Activated CD8-positive, alpha-beta memory T cell treated with anti-CD3 and anti-CD28 coated beads for 4 hours (primary cell): ENCODE data around the gene RPGRIP1L.
A peak's percentile ranks its signal among the peaks of the same experiment; 100 is the strongest.

Experiments
- DNase-seq, 2 donors: peaks; one replicate each; pipeline ENCODE4 v3.0.0-alpha.2; 2020; ENCODE audit warnings: low read depth in 2 of 2

The RPGRIP1L gene

DNA sequence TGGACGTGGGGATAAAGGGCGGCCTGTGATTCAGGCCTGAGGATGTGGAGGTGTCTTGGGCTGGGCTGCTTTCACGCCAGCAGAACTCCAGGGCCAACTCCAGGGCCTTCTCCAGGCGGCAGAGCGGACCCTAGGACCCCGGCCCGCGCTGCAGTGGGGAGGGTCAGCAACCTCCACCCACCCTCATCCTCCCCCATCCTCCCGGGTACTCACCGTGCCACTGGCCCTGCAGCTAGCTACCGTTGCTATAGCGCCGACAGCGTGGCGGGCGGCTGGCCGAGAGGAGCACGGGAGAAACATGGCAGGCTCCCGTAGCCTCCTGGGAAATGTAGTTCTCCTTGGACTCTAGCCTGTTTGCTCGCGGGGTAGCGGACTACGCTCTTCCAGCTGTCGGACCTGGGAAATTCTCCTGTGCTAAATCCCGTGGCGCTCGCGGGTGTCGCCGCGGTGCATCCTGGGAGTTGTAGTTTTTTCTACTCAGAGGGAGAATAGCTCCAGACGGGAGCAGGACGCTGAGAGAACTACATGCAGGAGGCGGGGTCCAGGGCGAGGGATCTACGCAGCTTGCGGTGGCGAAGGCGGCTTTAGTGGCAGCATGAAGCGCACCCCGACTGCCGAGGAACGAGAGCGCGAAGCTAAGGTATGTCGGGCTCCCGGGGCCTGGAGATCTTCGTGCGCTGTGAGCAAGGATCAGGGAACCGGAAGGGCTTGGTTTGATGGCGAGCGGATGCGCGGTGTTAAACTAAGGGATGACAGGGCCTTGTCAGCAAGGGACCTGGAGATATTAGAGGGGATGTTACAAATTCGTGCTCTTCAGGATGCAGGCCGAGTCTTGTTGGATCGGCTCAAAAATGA lies at the start of gene RPGRIP1L, which contains the start of gene FTO:
Gene RPGRIP1L (minus strand): TSS at position 270 of the 855 bp plus-strand sequence. CDS start 3,136 bp downstream, outside the sequence.
Gene FTO (plus strand): TSS at position 567 of the 855 bp plus-strand sequence.
- peak; percentile 93 for DNase-seq

DNA sequence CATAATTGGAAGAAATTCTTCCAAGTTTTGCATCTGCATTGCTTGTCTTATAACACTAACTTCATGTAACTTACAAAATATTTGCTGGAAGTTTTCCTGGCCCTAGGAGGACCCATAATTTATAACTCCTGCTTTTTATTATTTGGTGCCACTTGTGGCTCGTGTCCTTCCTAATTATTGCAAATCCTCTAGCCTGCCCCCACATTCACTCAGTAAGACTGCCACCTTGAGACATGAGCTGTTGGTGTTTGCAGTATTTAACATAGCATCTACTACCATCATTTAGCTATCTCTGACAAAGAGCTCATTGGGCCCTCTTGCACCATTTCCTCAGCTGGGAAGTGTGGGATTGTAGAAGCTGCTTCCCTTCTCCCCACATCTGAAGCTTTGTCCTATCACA lies 49.8 kb upstream of the RPGRIP1L start:
- DNase-seq, result no peak

DNA sequence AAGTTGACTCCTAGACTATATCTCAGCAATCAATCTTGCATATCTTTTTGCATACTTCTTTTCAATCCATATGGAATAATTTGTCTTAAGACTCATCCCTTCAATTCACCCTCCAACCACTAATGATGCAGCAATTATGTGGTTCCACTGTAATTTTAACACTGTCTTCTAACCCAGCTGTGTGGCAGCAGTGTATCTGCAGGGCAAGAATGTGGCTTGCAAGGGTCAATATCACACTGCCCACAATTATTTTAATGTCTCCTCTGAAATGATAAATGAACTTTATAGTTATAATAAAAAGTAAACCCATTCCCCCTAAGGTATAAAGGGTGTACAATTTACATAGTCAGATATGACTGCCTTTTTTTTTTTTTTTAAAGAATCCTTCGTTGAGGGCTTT lies 48.9 kb upstream of the RPGRIP1L start:
- DNase-seq, result no peak

DNA sequence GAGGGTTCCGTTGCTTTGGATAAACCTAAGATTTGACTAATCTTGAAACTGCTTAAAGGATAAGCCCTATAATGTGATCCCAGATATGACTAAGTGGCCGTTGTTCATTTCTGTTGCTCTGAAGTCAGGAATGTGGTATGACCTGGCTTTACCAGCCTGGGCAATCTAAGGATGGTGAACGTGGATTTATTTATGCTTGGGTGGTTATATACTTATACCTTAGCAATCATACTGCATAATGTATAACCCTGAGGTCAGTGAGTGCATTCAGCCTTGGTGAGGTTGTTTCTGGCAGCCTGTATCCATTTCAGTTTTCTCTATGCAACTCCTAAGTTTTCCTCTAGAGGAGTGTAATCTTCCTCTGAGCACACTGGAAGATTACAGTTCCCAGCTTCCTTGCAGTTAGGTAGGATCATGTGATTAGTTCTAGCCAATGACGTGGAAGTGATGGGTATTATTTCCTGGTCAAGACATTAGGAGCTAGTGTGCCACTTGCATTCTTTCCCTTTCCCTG lies 42.2 kb upstream of the RPGRIP1L start:
- DNase-seq, result no peak

DNA sequence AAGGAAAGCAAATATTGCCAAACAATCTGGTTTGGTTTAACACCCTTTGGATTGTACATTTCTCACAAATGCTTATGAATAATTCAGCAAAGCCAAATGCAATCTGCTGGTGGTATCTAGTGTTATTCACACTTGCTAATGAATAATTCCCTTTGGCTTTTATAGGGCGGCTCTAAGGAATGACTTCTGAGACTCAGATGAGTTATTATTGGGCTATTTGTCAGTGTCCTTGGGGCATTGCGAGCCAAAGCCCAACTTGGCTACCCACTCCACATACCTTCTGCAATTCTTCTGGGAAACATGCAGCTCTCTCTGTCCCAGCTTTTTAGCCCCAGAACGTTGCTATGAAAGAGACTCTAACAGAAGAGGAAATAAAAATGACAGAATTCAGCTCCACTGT lies 41.4 kb upstream of the RPGRIP1L start:
- no peak for DNase-seq

DNA sequence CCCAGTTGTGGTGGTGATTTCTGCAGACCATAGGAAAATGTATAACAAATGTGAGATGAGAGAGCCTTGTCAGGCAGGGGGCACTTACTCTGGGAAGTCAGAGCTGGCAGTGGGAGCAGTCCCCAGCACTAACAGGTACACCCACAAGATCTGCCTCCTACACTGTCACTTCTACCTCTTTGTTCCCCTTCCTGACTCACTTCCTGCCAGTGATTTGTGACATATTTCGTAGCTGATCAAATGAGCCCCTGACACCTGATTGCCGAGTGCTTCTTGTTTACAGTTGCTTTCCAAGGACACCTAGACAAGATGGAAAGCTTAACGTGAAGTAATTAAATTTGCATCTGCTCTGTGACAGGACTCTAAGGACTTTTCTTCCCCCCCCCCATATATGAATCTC lies 40.8 kb upstream of the RPGRIP1L start:
- DNase-seq, result peak in 1 of 2 donors; percentile 3

DNA sequence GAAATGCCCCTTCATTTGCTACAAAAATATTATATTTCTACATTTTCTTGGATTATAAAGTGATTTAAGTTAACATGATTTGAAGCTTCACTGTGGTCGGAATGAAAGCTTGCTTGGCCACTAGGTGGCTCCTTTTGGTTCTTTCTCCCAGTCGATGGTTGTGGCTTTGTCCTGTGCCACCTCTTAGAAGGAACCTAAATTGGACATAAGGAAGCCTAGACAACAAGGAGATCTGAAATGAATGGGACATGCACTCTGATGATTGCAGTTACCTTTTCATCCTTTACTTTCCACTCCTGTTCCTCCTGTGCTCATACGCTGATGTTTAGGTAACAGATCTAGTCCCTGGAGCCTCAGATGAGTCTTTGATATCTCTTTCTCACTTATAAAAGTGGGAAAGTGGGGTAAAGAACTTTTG lies 39.5 kb upstream of the RPGRIP1L start:
- no peak for DNase-seq

DNA sequence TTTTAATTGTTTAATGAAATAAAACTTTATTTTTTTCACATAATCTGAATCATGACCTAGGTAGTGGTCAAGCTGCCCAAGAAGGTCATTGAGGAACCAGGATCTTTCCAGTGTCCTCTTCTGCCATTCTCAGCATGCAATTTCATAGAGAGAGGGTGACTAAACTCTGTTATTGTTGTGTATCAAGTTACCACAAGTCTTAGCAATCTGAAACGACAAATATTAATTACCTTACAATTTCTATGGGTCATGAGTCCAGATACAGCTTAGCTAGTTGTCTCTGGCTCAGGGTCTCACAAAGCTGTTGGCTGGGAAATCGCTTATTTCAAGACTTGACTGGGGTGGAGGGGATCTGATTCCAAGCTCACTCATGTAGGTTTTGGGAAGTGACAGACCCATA lies 37.9 kb upstream of the RPGRIP1L start:
- DNase-seq, result no peak

DNA sequence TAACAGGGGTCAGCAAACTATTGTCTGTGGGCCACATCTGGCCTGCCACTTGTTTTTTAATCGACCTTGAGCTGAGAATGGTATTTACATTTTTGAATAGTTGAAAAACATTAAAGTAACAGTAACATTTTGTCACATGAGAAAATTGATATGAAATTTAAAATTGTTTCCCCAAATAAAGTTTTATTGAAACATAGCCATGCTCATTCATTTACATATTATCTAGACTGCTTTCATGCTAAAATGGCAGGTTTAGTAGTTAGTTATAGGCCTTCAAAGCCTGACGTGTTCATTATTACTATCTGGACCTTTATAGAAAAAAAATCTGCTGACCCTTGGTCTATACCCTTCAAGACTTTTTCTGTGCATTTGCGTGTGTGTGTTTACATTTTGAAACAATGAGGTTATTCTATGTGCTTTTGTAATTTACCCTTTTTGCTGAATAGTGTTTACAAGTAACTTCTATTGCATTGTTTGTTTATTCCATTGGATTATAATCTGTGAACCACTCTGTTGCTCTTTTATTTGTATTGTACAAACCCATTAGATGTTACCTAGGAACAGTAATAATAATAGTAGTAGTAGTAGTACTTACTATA lies 37.4 kb upstream of the RPGRIP1L start:
- DNase-seq, result no peak

DNA sequence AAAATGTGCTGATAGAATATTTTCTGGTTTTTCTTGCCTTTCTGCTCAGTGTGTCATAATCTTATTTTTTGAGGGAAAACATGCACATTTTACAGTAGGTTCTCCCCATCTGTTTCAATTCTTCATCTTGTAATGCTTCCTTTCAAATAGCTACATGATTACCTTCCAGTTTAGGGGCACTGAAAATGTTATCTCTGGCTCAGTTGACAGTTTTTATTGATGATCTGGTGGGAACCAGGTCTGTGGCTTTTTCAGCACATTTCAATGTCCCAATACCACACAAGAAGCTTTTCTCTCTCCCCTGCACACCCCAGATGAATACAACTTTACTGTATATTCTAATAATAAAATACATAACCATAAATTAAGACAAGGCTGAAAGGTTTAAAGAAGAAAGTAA lies 36.8 kb upstream of the RPGRIP1L start:
- DNase-seq, result no peak

DNA sequence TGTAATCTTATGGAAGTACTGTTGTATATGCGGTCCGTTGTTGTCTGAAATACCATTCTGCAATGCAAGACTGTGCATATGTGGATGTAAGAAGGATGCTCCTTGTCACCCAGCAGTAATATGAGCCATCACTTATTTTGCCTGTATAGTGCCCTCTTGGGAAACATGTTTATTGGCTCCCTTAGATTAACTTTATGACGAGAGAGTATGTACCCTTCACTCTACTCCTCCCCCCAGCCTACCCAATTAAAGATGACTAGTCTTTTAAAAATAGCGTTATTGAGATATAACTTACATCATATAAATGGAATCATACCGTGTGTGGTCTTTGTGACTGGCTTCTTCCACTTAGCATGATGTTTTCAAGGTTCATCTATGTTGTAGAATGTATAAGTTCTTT lies 33.9 kb upstream of the RPGRIP1L start:
- DNase-seq, result no peak

DNA sequence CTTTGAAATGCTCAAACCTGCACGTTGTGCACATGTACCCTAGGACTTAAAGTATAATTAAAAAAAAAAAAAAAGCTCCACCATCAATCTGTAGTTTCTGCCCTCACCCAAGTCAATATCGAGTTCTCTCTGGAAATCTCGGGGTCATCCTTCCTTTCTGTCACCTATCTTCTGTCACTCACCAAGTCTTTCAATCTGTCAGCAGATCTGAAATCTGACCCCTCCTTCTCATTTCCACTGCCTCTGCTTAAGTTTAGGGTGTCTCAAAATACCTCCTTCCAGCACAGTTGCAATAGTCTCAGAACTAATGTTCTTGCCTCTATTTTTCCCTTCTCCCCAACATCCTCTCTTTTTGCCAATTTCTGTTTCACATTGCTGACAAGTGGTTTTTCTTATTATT lies 32.6 kb upstream of the RPGRIP1L start:
- DNase-seq, result no peak

DNA sequence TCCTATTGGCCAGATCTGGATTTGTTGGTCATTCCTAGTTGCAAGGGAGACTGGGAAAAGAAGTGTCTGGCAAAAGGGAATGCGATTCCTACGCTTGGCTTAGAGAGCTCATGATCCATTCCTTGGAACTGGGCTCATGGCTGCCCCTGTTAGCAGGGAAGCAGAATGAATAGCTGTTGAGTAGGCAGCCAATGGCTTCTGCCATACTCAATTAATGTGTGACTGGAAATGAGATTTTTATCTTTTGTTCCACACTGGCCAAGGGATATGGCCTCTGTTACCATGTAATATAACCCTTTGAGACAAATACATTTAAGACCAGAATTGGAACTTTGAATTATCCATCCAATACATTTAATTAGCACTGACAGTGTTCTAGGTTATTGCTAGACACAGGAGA lies 31.2 kb upstream of the RPGRIP1L start:
- no peak for DNase-seq

DNA sequence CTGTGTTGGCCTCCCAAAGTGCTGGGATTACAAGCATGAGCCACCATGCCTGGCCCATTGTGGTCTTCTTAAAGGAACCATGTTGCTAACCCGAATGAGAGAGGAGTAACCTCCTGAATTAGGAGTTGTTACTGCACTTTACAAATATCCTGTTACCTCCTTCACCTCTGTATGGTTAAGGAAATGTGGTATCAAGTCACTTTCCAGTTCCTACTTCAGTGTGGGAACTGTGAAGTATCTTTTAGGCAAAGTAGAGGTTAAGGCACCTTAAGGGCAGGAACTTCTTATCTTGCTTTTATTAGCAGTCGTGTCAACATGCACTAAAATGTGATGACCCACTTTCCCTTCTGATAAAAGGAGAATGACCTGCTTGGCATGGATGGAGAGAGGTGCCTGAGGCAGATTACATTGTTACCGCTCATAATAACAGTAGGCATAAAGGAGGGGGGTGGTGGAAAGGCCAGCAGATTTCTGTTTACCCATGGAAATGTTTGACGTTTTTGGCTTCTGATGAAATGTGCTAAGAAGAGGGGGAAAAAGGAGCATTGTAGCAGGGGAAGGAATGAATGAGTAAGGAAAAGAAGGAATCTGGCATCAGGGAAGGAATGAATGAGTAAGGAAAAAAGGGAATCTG lies 28.8 kb upstream of the RPGRIP1L start:
- no peak for DNase-seq

DNA sequence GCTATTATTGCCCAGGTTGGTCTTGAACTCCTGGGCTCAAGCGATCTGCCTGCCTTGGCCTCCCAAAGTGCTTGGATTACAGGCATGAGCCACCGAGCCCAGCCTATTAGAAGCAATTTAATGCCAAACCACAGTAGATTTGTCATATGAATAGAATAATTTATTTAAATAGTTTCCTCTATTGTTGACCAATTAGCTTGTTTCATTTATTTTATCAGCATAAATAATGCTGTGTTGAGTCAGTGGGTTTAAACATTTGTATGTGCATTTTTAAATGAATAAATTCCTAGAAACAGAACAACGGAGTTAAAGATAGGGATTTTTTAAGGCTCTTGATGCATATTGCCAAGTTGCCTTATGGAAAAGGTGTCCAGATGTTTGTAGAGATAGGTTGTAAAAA lies 27.0 kb upstream of the RPGRIP1L start:
- DNase-seq, result no peak

DNA sequence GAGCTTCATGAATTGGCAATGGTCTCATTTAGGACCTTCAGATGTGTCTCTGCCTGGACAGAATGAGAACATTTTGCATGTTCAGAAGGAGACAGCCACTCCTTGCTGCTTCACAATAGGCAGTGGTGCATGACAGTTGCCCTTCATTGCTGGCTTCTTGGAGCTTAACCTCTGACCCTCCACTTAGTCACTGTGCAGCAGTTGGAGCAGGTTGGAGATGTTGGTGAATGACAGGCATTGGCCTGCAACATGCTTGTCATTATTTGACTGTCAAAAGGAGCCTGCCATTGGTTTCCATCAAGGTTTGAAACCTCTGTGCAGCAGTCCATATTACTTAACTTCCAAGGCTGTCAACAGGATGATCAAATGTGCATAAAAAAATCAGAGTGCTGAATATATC lies 23.0 kb upstream of the RPGRIP1L start:
- DNase-seq, result no peak

DNA sequence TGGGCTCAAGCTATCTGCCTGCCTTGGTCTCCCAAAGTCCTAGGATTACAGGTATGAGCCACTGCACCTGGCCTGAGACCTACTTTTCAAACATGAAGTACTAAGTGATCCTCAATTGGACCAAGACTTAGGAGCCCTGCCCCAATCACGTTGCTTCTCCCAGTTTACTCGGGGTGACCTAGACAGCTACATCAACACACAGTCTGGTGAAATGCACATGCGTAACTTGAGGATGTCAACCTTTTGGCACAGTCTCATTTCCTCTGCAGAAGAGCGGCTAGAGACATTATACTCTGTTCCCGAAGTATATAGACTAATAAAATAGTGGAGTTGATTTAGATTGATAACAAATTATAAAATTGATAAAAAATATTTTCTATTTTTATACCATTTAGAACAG lies 17.4 kb upstream of the RPGRIP1L start:
- DNase-seq, result no peak

DNA sequence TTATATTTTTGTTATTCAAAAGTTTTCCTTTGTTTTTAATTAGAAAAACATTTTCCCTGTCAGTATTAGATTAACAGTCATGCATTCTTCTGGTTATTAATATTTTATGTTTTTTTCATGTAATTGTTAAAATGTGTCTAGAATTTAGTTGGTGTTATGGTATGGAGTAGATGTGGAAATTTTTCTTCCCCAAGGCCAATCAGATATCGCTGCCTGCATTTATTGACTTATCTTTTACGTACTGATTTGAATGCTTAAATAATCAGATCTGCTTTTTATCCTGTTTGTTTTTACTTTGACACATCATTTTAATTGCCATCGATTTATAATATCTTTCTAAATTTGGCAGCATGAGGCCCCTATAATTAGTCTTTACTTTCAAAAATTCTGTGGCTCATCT lies 13.9 kb upstream of the RPGRIP1L start:
- DNase-seq, result no peak

DNA sequence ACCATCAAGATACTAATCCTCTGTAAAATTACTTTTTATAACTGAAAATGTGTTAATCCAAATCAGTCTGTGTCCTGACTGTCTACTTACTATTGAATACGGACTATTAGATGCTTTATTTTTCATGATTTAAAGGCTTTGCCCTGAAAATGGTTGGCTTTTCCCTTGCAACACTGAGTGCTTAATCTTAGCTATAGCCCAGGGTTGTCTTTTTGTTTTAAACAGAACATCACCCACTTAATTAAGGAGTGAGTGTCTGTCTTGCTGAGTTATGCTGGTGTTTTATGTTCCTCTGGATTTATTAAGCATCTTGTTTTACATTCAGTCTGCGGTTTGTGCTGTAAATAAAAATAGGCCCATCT lies 11.3 kb upstream of the RPGRIP1L start:
- DNase-seq, result no peak

DNA sequence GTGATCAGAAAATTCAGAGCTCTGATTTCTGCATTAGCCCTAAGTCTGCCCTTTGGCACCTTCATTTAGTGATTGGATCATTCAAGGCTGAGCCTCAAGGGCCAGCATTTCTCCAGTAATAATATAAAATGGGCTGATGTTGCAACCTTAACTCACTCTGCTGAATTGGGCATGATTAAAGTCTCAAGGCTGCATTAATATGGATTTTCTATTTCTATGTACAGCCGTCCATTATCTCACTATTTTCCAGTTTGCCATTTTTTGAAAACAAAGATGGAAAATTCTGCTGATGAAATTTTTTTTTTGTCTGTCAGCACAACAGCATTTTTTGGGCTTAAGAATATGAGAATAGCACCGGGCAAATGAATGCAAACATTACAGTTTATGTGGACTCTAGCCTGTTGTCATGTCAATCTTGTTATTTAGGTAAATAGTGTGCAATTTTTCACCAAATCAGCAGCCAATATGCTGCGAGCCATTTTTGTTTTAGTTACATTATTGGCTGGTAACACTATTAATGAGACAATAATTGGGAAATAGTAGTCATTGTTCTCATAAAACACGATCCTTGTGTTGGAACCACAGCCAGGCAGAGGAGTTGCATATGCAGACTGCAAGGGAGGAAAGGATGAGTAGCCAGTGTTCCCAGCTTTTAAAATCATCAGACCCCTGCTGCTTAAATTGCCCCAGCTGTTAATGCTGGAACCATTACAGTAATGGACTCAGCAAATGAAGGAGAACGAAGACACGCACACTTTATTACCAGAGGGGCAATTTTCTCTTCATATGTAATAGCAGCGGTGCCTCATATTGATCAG lies 10.8 kb upstream of the RPGRIP1L start:
- DNase-seq, result no peak

DNA sequence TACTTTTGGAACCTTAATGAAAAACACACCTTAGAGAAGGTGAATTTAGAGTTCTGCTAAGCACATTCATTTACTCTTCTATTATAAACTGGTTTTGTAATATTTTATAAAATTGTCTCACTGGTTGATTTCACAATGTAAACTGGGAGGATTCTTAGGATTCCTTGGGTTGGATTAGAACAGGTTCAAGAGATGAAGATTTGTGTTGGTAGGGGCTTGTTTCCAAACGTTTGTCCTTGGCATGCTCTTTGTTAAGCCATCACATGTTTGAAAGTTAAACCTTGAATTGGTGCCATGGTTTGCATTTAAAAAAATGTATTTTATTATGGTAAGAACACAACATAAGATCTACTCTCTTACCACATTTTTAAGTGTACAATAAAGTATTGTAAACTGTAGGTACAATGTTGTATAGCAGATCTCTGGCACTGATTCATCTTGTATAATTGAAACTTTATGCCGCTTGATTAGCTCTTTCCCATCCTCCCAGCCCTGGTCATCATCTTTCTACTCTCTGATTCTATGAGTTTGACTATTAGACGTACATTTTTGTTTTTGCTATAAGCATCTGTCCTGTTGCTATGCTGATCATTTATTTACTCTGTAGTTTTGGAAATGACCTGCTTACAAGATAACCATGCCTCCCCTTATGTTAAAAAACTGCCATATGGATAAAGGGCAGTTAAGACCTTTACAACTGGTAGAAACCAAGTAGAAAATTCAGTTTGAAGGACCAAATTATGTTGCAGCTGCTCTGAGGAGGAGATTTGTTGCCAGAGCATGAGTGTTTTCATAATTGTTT lies 9.9 kb upstream of the RPGRIP1L start:
- no peak for DNase-seq
